HG03521 (cell line): ENCODE results near the gene KCTD19.

Source experiments
- ATAC-seq: cut with Tn5 transposase; IDR thresholded peaks from one replicate; pipeline ENCODE4 v1.9.1; 2021; ENCODE audit warnings: mild to moderate bottlenecking, moderate library complexity; ENCODE audit not compliant: unreplicated experiment

Gene KCTD19

GRCh38 chr16:67327743-67328142, 1.2 kb upstream of the KCTD19 start:
- no peak for ATAC-seq

- ATAC-seq: no peak
Observed at GRCh38 chr16:67326115-67326471, 448 bp downstream of the KCTD19 start.

GRCh38 chr16:67317853-67318252, 8.7 kb downstream of the KCTD19 start:
- ATAC-seq: no peak

GRCh38 chr16:67312719-67313118, 13.8 kb downstream of the KCTD19 start:
- ATAC-seq: no peak

- no peak for ATAC-seq
Observed at GRCh38 chr16:67311607-67312488, 14.7 kb downstream of the KCTD19 start.

GRCh38 chr16:67310561-67310960, 16.0 kb downstream of the KCTD19 start:
- ATAC-seq: no peak

- ATAC-seq: no peak
Observed at GRCh38 chr16:67305216-67306071, 21.1 kb downstream of the KCTD19 start.

- ATAC-seq: no peak
Observed at GRCh38 chr16:67304020-67304419, 22.5 kb downstream of the KCTD19 start.

GRCh38 chr16:67302970-67303369, 23.6 kb downstream of the KCTD19 start:
- ATAC-seq: no peak

- ATAC-seq: no peak
Observed at GRCh38 chr16:67302076-67302475, 24.5 kb downstream of the KCTD19 start.

- no peak for ATAC-seq
Observed at GRCh38 chr16:67301080-67301782, 25.3 kb downstream of the KCTD19 start.

- ATAC-seq: no peak
Observed at GRCh38 chr16:67299269-67299668, 27.3 kb downstream of the KCTD19 start.

GRCh38 chr16:67298277-67298676, 28.3 kb downstream of the KCTD19 start:
- ATAC-seq: no peak

- no peak for ATAC-seq
Observed at GRCh38 chr16:67296420-67296819, 30.1 kb downstream of the KCTD19 start.

- ATAC-seq: no peak
Observed at GRCh38 chr16:67294938-67295361, 31.6 kb downstream of the KCTD19 start.

- ATAC-seq: no peak
Observed at GRCh38 chr16:67294171-67294757, 32.3 kb downstream of the KCTD19 start.

GRCh38 chr16:67291461-67291860, 35.1 kb downstream of the KCTD19 start:
- ATAC-seq: no peak

GRCh38 chr16:67287960-67288359, 38.6 kb downstream of the KCTD19 start:
- no peak for ATAC-seq

GRCh38 chr16:67286441-67287235, 39.9 kb downstream of the KCTD19 start:
- no peak for ATAC-seq
